Mesothelial cell of epicardium (in vitro differentiated cells): ENCODE results near the gene GATD1. TPM values are rescaled to one million over a fixed set of nuclear protein-coding genes. Genes with fewer than 3 reads are reported as not detected.

Source experiments
- DNase-seq, 2 experiments: peaks; one replicate each; pipeline ENCODE4 v3.0.0; 2021; ENCODE audit warnings: low spot score in 2 of 2; ENCODE audit not compliant: unreplicated experiment in 2 of 2
- H3K27ac Mint-ChIP-seq: 2 replicates; pipeline ENCODE4 v1.8.0; 2021; ENCODE audit warnings: mixed read lengths
- H3K27me3 Mint-ChIP-seq: 2 replicates; pipeline ENCODE4 v1.8.0; 2021; ENCODE audit warnings: low read depth, mixed read lengths
- H3K36me3 Mint-ChIP-seq: 2 replicates; pipeline ENCODE4 v1.8.0; 2021; ENCODE audit warnings: mixed read lengths
- H3K4me1 Mint-ChIP-seq: 2 replicates; pipeline ENCODE4 v1.8.0; 2021; ENCODE audit warnings: mixed read lengths
- H3K4me3 Mint-ChIP-seq: 2 replicates; pipeline ENCODE4 v1.8.0; 2021; ENCODE audit warnings: mild to moderate bottlenecking, moderate library complexity, mixed read lengths
- H3K9me3 Mint-ChIP-seq: 2 replicates; pipeline ENCODE4 v1.8.0; 2021; ENCODE audit warnings: mixed read lengths
- total RNA-seq: library from RNA; stranded (reverse); gene quantifications from 3 replicates; pipeline ENCODE4 v1.2.1, GENCODE V29; 2021
- TF ChIP-seq, protein P1 (sequence below): fragments of 200-600 bp; sonication (generic); IDR thresholded peaks from one replicate; pipeline ENCODE4 v1.5.0; 2021; ENCODE audit warnings: antibody characterized with exemption; ENCODE audit not compliant: unreplicated experiment

The GATD1 gene
- total RNA-seq, 1 donor from 2014 or later, result 91.2 TPM

DNA sequence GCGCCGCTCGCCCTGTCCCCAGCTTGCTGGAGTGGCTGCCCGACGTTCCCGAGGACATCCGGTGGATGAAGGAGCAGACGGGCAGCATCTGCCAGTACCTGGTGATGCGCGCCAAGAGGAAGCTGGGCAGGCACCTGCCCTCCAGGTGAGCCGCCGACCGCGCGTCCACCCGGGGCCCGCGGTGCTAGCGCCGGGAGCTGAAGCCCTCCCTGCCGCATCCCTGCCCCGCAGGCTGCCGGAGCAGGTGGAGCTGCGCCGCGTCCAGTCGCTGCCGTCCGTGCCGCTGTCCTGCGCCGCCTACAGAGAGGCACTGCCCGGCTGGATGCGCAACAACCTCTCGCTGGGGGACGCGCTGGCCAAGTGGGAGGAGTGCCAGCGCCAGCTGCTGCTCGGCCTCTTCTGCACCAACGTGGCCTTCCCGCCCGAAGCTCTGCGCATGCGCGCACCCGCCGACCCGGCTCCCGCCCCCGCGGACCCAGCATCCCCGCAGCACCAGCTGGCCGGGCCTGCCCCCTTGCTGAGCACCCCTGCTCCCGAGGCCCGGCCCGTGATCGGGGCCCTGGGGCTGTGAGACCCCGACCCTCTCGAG is 47.1 kb upstream of the GATD1 start:
- Mint-ChIP-seq H3K4me3 (no peak overlapping the region), H3K27me3 (peaks cover 25% of the 10 kb centered on the region), H3K4me1 (peaks cover 25% of the 10 kb centered on the region), H3K27ac (no peak overlapping the region), H3K36me3 (peaks cover 7% of the 10 kb centered on the region), H3K9me3 (no peaks in the 10 kb centered on the region)
- no peak for DNase-seq
- TF ChIP-seq, protein P1, sequence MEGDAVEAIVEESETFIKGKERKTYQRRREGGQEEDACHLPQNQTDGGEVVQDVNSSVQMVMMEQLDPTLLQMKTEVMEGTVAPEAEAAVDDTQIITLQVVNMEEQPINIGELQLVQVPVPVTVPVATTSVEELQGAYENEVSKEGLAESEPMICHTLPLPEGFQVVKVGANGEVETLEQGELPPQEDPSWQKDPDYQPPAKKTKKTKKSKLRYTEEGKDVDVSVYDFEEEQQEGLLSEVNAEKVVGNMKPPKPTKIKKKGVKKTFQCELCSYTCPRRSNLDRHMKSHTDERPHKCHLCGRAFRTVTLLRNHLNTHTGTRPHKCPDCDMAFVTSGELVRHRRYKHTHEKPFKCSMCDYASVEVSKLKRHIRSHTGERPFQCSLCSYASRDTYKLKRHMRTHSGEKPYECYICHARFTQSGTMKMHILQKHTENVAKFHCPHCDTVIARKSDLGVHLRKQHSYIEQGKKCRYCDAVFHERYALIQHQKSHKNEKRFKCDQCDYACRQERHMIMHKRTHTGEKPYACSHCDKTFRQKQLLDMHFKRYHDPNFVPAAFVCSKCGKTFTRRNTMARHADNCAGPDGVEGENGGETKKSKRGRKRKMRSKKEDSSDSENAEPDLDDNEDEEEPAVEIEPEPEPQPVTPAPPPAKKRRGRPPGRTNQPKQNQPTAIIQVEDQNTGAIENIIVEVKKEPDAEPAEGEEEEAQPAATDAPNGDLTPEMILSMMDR, result no peak

DNA sequence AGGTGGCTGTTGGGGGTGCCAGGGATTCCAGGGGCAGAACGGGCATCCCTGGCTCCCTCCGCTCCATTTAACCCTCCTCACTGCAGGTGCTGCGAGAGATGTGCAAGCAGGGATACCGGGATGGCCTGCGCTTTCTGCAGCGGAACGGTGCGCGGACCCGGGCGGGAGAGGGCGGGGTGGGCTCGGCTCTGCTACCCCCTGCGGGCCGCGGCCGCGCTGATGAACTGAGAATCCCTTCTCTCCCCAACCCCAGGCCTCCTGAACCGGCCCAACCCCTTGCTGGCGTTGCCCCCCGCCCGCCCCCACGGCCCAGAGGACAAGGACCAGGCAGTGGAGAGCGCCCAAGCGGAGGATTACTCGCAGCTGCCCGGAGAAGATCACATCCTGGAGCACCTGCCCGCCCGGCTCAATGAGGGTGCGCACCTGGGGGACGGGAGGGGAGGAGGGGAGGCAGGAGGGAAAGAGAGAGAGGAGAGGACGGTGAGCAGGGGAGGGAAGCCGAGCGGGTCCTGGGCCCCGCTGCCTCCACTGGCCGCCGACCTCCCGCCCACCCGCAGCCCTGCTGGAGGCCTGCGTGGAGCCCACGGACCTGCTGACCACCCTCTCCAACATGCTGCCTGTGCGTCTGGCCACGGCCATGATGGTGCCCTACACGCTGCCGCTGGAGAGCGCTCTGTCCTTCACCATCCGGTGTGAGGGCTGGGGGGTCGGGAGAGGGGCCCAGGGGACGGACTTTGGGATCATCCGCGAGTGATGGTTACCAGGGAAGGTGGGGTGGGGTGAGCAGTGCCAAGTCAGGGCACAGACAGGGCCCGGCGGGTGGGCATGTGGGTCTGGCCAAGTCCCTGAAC is 46.4 kb upstream of the GATD1 start:
- peaks cover 19% of the 10 kb centered on the region for H3K4me1 Mint-ChIP-seq
- peaks cover 7% of the 10 kb centered on the region for H3K36me3 Mint-ChIP-seq
- H3K4me3 Mint-ChIP-seq, result no peak overlapping the region
- H3K27me3 Mint-ChIP-seq, result peaks cover 18% of the 10 kb centered on the region
- no peaks in the 10 kb centered on the region for H3K9me3 Mint-ChIP-seq
- DNase-seq, result no peak
- no peak overlapping the region for H3K27ac Mint-ChIP-seq
- TF ChIP-seq, protein P1, result no peak

DNA sequence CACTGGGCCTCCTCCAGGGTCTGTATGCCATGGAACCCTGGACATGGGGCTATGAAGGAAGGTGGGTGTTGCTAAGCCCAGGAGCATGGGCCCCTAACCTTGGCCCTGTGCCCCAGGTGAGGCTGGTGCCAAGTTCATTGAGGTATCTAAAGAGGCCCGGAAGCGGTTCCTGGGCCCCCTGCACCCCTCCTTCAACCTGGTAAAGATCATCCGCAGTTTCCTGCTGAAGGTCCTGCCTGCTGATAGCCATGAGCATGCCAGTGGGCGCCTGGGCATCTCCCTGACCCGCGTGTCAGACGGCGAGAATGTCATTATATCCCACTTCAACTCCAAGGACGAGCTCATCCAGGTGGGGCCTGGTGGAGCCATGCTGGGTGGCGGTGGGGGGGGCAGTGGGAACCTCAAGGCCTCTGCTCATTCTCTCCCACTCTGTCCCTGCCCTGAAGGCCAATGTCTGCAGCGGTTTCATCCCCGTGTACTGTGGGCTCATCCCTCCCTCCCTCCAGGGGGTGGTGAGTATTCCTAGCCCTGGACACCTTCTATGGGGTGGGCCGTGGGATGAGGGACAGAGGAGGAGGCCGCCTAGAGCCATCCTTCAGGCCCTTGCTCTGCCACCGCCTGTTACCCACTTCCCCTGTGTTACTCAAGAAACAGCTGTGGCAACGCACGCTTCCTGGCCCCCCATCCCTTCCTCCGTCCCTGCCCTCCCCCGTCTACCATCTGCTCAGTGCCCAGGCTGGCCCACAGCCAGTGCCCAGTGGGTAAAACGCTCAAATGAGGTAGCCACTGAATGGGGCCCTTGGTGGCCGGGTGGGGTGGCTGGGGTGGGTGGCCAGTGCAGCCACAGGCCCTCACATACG is 44.5 kb upstream of the GATD1 start:
- H3K27ac Mint-ChIP-seq, result no peak overlapping the region
- TF ChIP-seq, protein P1, result no peak
- H3K4me3 Mint-ChIP-seq, result peak overlapping the region; percentile 78
- peaks cover 5% of the 10 kb centered on the region for H3K27me3 Mint-ChIP-seq
- peaks cover 10% of the 10 kb centered on the region for H3K4me1 Mint-ChIP-seq
- DNase-seq, result no peak
- peaks cover 7% of the 10 kb centered on the region for H3K36me3 Mint-ChIP-seq
- no peaks in the 10 kb centered on the region for H3K9me3 Mint-ChIP-seq

DNA sequence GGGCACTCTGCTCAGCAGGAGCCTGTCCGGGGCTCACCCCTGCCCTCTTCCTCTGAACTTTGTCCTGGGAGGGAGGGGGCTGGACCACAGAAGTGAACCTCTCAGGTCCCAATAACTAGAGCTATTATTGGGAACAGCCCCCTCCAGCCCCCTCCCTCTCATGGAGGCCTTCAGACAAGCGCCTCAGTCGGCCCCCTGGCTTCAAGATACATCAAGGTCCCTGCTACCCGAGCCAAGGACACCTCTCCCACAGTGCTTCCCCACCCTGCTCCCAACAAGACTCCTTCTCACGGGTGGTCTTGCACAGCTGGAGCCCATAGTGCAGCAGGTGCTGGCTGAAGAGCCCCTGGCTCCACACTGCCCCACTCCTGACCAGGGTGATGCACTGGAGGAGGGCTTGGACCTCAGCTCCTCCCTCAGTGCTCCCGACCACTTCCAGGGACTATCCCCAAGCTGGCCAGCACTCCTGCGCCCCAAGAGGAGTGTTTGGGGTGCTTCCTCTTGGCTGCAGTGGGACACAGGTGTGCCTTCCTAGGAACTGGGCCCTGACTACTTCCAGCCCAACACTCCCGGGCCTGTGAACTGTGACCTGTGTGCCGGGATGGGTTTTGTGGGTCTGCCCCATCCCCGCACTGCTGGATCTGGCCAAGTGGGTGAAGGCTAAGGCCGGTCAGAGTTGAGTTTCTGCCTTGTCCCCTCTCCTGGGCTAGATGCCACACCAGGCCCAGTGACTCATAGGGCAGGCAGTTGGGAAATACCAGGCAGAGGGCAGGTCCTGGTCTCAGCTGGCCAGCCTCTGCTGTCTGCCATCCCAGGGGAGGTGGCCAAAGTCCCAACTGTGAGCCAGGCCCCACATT is 43.6 kb upstream of the GATD1 start:
- Mint-ChIP-seq H3K4me3 (peak overlapping the region; percentile 78), H3K27ac (no peak overlapping the region), H3K4me1 (peaks cover 10% of the 10 kb centered on the region), H3K27me3 (no peaks in the 10 kb centered on the region), H3K9me3 (no peaks in the 10 kb centered on the region), H3K36me3 (peaks cover 7% of the 10 kb centered on the region)
- no peak for DNase-seq
- TF ChIP-seq, protein P1, result no peak
